Body of pancreas (tissue), 4 donors: ENCODE data around the gene LYG2.

ENCODE experiments used
- POLR2A ChIP-seq, 3 donors: fragments of 450-650 bp; IDR thresholded peaks; one replicate each; pipeline ENCODE4 v1.6.1; 2016; ENCODE audit warnings: antibody characterized with exemption in 3 of 3, mild to moderate bottlenecking in 2 of 3
- TF ChIP-seq, protein P1 (sequence below), 7 experiments: fragments of 450-650 bp in 4 of 7; fragments of 200-600 bp in 3 of 7; sonication (generic) in 3 of 7; IDR thresholded peaks; one replicate each; pipeline ENCODE4 v1.5.1; 2016 to 2019; ENCODE audit warnings: antibody characterized with exemption in 7 of 7

GRCh38 chr2:99205491-99205890, 50.0 kb downstream of the LYG2 start:
- TF ChIP-seq, protein P1, sequence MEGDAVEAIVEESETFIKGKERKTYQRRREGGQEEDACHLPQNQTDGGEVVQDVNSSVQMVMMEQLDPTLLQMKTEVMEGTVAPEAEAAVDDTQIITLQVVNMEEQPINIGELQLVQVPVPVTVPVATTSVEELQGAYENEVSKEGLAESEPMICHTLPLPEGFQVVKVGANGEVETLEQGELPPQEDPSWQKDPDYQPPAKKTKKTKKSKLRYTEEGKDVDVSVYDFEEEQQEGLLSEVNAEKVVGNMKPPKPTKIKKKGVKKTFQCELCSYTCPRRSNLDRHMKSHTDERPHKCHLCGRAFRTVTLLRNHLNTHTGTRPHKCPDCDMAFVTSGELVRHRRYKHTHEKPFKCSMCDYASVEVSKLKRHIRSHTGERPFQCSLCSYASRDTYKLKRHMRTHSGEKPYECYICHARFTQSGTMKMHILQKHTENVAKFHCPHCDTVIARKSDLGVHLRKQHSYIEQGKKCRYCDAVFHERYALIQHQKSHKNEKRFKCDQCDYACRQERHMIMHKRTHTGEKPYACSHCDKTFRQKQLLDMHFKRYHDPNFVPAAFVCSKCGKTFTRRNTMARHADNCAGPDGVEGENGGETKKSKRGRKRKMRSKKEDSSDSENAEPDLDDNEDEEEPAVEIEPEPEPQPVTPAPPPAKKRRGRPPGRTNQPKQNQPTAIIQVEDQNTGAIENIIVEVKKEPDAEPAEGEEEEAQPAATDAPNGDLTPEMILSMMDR (IDR thresholded peaks at IDR 0.05): no peak
- TF ChIP-seq POLR2A (IDR thresholded peaks at IDR 0.05): no peak
